Endodermal cell (in vitro differentiated cells): ENCODE data around the gene RHEX. TPM values are rescaled to one million over a fixed set of nuclear protein-coding genes. Genes with fewer than 3 reads are reported as not detected.
A peak's percentile ranks its signal among the peaks of the same experiment; 100 is the strongest.

Experiments used
- DNase-seq: peaks from one replicate; pipeline ENCODE4 v3.0.0-alpha.2; 2017
- H3K27ac ChIP-seq: 2 replicates; pipeline ENCODE4 v1.5.1; 2013; ENCODE audit warnings: mild to moderate bottlenecking, low read depth, low read length, moderate library complexity
- H3K27me3 ChIP-seq: 2 replicates; pipeline ENCODE4 v1.6.1; 2013; ENCODE audit warnings: mild to moderate bottlenecking, low read length, moderate library complexity; ENCODE audit not compliant: insufficient read depth, control insufficient read depth, poor library complexity, severe bottlenecking
- H3K36me3 ChIP-seq: 2 replicates; pipeline ENCODE4 v1.7.0; 2013; ENCODE audit warnings: mild to moderate bottlenecking, low read length, moderate library complexity; ENCODE audit not compliant: control insufficient read depth, insufficient read depth
- H3K4me1 ChIP-seq: one replicate; pipeline ENCODE4 v1.7.0; 2013; ENCODE audit warnings: low read length; ENCODE audit not compliant: control insufficient read depth, insufficient read depth
- H3K4me3 ChIP-seq: 2 replicates; pipeline ENCODE4 v1.5.1; 2013; ENCODE audit warnings: mild to moderate bottlenecking, low read length, moderate library complexity
- H3K9ac ChIP-seq: 2 replicates; pipeline ENCODE4 v1.6.1; 2013; ENCODE audit warnings: mild to moderate bottlenecking, low read length, moderate library complexity; ENCODE audit not compliant: poor library complexity, severe bottlenecking; ENCODE audit errors: extremely low read depth
- H3K9me3 ChIP-seq: 2 replicates; pipeline ENCODE4 v1.6.1; 2013; ENCODE audit warnings: mild to moderate bottlenecking, low read length, moderate library complexity; ENCODE audit not compliant: control insufficient read depth
- H3K27ac Mint-ChIP-seq: 2 replicates; pipeline ENCODE4 v1.8.0; 2020; ENCODE audit warnings: mixed read lengths
- H3K27me3 Mint-ChIP-seq: 2 replicates; pipeline ENCODE4 v1.8.0; 2021; ENCODE audit warnings: mild to moderate bottlenecking, mixed read lengths; ENCODE audit not compliant: insufficient read depth
- H3K36me3 Mint-ChIP-seq: 2 replicates; pipeline ENCODE4 v1.8.0; 2020; ENCODE audit warnings: low read depth, mixed read lengths
- H3K4me1 Mint-ChIP-seq: 2 replicates; pipeline ENCODE4 v1.8.0; 2020; ENCODE audit warnings: mixed read lengths
- H3K4me3 Mint-ChIP-seq: 2 replicates; pipeline ENCODE4 v1.8.0; 2020; ENCODE audit warnings: mild to moderate bottlenecking, moderate library complexity, mixed read lengths
- H3K9me3 Mint-ChIP-seq: 2 replicates; pipeline ENCODE4 v1.8.0; 2020; ENCODE audit warnings: mild to moderate bottlenecking, mixed read lengths
- CTCF ChIP-seq: fragments of 200-600 bp; sonication (generic); conservative IDR thresholded peaks from 2 replicates; pipeline ENCODE4 v1.5.0; 2021; ENCODE audit warnings: antibody characterized with exemption, mild to moderate bottlenecking
- WGBS, 2 experiments: methylation state at CpG; one replicate each; pipeline versions ENCODE4 v1.1.5 to v1.1.7; 2013; ENCODE audit warnings: missing lambda C conversion rate in 2 of 2, mixed read lengths in 1 of 2; ENCODE audit not compliant: insufficient coverage in 1 of 2, insufficient read length in 1 of 2; 5-methylcytosine and 5-hydroxymethylcytosine counted together
- total RNA-seq, 2 donors: library from RNA; stranded (reverse); fragmentation: NEBNext Ultra II Directional in 1 of 2; extraction: Animal tissue kit (Norgen Biotek cat#: 25700) in 1 of 2; gene quantifications; 2 replicates in 1 of 2; 3 replicates in 1 of 2; pipeline ENCODE4 v1.2.1, GENCODE V29; 2021

Gene RHEX
- total RNA-seq, 2 donors from 2014 or later, result not detected

GRCh38 chr1:206029484-206029883 lies 23.5 kb upstream of the RHEX start:
- Histone ChIP-seq H3K4me1 (peaks cover 5% of the 10 kb centered on the region), H3K9me3 (no peaks in the 10 kb centered on the region), H3K27ac (no peak overlapping the region), H3K27me3 (peaks cover 10% of the 10 kb centered on the region), H3K4me3 (no peak overlapping the region), H3K9ac (no peak overlapping the region), H3K36me3 (no peaks in the 10 kb centered on the region)
- Mint-ChIP-seq H3K27me3 (peaks cover 6% of the 10 kb centered on the region), H3K36me3 (no peaks in the 10 kb centered on the region), H3K4me1 (peaks cover 2% of the 10 kb centered on the region), H3K27ac (no peak overlapping the region), H3K4me3 (no peak overlapping the region), H3K9me3 (no peaks in the 10 kb centered on the region)
- 91 to 92% methylated on average over 4 of the region's 4 CpGs for WGBS, 2 experiments
- no peak for DNase-seq
- TF ChIP-seq CTCF, result no peak

GRCh38 chr1:206030191-206030590 lies 22.8 kb upstream of the RHEX start:
- no peak overlapping the region for H3K27ac Mint-ChIP-seq
- H3K27me3 Mint-ChIP-seq, result peaks cover 14% of the 10 kb centered on the region
- WGBS, 2 experiments, result 67 to 82% methylated on average over 1 to 4 of the region's 4 CpGs
- no peak overlapping the region for H3K9ac ChIP-seq
- no peaks in the 10 kb centered on the region for H3K9me3 ChIP-seq
- no peaks in the 10 kb centered on the region for H3K9me3 Mint-ChIP-seq
- no peak overlapping the region for H3K27ac ChIP-seq
- peaks cover 2% of the 10 kb centered on the region for H3K4me1 Mint-ChIP-seq
- H3K4me1 ChIP-seq, result no peaks in the 10 kb centered on the region
- H3K4me3 ChIP-seq, result no peak overlapping the region
- no peak overlapping the region for H3K4me3 Mint-ChIP-seq
- TF ChIP-seq CTCF, result no peak
- H3K36me3 Mint-ChIP-seq, result no peaks in the 10 kb centered on the region
- no peak for DNase-seq
- peaks cover 14% of the 10 kb centered on the region for H3K27me3 ChIP-seq
- no peaks in the 10 kb centered on the region for H3K36me3 ChIP-seq

GRCh38 chr1:206030714-206031113 lies 22.3 kb upstream of the RHEX start:
- Mint-ChIP-seq H3K4me3 (no peak overlapping the region), H3K9me3 (no peaks in the 10 kb centered on the region), H3K27ac (no peak overlapping the region), H3K36me3 (no peaks in the 10 kb centered on the region), H3K27me3 (peaks cover 16% of the 10 kb centered on the region), H3K4me1 (peaks cover 2% of the 10 kb centered on the region)
- no peaks in the 10 kb centered on the region for H3K9me3 ChIP-seq
- 16% methylated on average over 4 of the region's 4 CpGs; no CpG with 5 or more reads in 1 of the 2 experiments for WGBS, 2 experiments
- no peak overlapping the region for H3K9ac ChIP-seq
- peaks cover 17% of the 10 kb centered on the region for H3K27me3 ChIP-seq
- DNase-seq, result peak; percentile 91
- no peak overlapping the region for H3K4me3 ChIP-seq
- H3K4me1 ChIP-seq, result no peaks in the 10 kb centered on the region
- H3K27ac ChIP-seq, result no peak overlapping the region
- no peaks in the 10 kb centered on the region for H3K36me3 ChIP-seq
- TF ChIP-seq CTCF, result peak; percentile 95
